Renal cortex interstitium (tissue), 11 donors: ENCODE results near the gene CTNNA2. TPM values are rescaled to one million over a fixed set of nuclear protein-coding genes. Genes with fewer than 3 reads are reported as not detected.

Source experiments
- DNase-seq, 11 donors: peaks; one replicate each; pipeline ENCODE4 v3.0.0-alpha.2; 2013; ENCODE audit warnings: low read depth in 9 of 11, low spot score in 4 of 11; ENCODE audit errors: extremely low read depth in 1 of 11
- polyA plus RNA-seq, 3 donors: library from polyadenylated mRNA; unstranded; fragments of 120-200 nt; gene quantifications; one replicate each; pipeline ENCODE4 v1.2.1, GENCODE V29; 2013; ENCODE audit not compliant: insufficient read length in 3 of 3

Gene CTNNA2
- polyA plus RNA-seq, 3 donors: 4.3 to 6.0 (median 4.7) TPM

- no peak for DNase-seq
Observed at GRCh38 chr2:79993144-79993543, 480.3 kb downstream of the CTNNA2 start.

GRCh38 chr2:79994161-79994560 is 481.3 kb downstream of the CTNNA2 start:
- no peak for DNase-seq

DNA sequence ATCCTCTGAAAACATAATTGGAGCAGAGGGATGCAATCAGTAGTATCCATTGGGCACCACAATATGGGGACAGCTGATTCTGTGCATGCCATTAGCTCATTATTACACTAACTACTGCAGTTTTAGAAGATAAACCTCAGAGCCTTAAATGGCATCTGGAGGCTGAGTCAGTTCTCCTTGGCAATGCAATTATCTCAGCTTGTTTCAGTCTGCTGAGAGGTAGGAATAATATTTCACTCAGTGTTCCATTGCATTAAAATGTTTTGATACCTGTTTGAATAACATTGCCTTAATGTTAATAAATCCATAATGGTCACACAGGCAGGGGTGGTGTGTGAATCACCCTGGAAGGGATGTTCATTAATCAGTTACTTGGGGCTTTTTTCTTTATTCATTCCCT is 482.1 kb downstream of the CTNNA2 start:
- no peak for DNase-seq

- no peak for DNase-seq
Observed at GRCh38 chr2:79996709-79997108, 483.9 kb downstream of the CTNNA2 start.

DNA sequence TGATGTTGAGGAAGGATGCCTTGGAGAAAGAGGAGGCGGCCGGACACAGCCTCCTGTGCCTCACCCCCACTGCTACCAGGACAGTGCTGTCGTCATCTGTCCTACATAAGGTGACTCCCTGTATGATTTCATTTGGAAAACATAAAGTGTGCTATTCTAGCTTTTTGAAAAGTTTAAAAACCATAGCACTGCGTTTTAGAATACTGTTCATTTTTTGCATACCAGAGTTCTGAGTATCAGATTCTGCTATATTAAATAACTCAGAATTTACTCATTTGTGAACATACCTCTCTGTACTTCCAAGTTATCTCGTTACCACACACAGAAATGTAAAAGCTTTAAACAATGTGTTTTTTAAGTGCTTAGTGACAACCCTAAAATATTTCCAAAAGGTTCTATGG is 488.9 kb downstream of the CTNNA2 start:
- no peak for DNase-seq

GRCh38 chr2:80002112-80002511 is 489.3 kb downstream of the CTNNA2 start:
- DNase-seq: no peak

GRCh38 chr2:80002568-80003157 is 489.8 kb downstream of the CTNNA2 start:
- no peak for DNase-seq

GRCh38 chr2:80007777-80008503 is 495.1 kb downstream of the CTNNA2 start:
- DNase-seq: no peak

GRCh38 chr2:80008596-80008995 is 495.7 kb downstream of the CTNNA2 start:
- DNase-seq: no peak

- DNase-seq: no peak
Observed at GRCh38 chr2:80009211-80009610, 496.4 kb downstream of the CTNNA2 start.

GRCh38 chr2:80012061-80012460 is 499.2 kb downstream of the CTNNA2 start:
- DNase-seq: no peak

DNA sequence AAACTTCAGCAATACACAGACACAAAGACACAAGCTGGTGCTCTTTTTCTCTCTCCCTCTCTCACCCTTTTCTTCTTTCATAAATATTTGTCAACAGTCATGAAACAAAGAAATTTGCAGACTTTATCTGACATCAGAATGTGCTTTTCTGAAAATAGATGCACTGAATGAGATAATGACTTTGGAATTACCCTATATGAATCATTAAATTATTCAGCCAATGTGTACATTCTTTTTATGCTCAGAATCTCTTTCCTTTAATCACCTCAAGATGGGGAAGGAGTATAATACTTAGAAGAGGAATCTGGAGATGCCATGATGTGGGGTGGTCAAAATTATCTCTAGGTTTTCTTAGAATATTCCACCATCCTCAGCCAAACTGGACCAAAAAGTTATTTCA is 501.8 kb downstream of the CTNNA2 start:
- no peak for DNase-seq

- peak in 1 of 11 donors; percentile 15 for DNase-seq
Observed at GRCh38 chr2:80016171-80016570, 503.3 kb downstream of the CTNNA2 start.

- no peak for DNase-seq
Observed at GRCh38 chr2:80019571-80020460, 507.0 kb downstream of the CTNNA2 start.

- DNase-seq: no peak
Observed at GRCh38 chr2:80022018-80022417, 509.2 kb downstream of the CTNNA2 start.

- DNase-seq: no peak
Observed at GRCh38 chr2:80026040-80026729, 513.3 kb downstream of the CTNNA2 start.

DNA sequence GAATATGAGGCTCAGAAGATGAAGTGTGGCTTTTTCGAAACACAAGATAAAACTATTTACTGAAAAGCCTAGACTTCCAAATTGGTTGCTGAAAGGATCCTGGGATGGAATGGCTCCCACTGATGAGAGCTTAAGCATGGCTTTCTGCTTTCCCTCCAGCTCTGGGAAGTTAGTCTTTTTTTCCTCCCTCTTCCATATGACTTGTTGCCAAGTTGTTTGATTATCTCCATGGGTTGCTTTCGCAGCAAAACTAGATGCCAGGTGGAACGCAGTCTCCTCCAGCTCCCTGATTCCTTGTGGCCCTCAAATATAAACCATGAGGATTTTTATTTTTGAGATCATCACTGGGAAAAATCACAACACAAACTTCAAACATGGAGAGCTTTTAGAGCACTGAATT is 515.2 kb downstream of the CTNNA2 start:
- DNase-seq: no peak

GRCh38 chr2:80028584-80028983 is 515.7 kb downstream of the CTNNA2 start:
- no peak for DNase-seq

DNA sequence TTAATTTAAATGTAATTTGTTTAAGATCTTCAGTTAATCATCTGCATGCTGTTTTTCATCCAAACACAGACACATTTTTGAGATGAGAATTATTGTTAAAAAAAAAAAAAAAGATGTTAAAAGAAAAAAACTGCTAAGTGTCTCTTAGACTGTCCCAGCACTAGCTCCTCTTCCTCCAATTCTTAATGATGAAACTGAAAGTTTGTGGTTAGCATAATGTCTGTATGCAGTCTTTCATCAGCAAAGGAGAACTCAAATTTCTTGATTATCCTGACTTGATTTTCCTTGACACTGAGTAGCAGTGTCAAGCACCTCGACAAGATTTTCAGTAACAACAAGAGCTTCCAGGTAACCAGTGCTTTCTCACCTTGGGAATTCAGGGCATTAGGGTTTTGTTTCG is 517.3 kb downstream of the CTNNA2 start:
- no peak for DNase-seq
